Measurements from ENCODE around the gene ZNF280B.
"Not testable (repeated sequence)": the region's sequence is repeated elsewhere in the genome, so short reads cannot be mapped to it uniquely, and the experiment has no call there.

Gene ZNF280B

DNA sequence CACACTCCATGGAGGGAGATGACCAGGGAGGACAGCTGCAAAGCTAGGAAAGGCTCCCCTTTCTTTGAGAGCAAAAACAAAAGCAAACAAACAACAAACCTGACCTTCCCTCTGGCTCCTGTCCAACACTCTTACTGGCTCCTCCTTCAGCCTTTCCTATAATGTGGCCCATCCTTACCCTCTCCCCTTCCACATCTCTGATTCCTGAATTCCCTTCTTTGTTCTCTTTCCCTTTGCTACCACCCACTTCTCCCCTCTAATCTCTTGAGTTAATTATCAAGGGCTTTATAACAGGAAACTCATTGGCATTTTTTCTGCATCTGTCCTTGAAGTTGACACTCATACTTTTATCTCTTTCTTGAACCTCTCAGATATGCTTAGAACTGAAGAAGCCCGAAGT is 56.3 kb downstream of the ZNF280B start:
- Histone ChIP-seq H3K36me3 (no peaks in the 10 kb centered on the region), H3K4me1 (ENCODE audit: control insufficient read depth in 1 of 2, insufficient read depth in 1 of 2, low read depth in 1 of 2, low read length in 1 of 2) (no peaks in the 10 kb centered on the region), H3K27ac (no peak overlapping the region), H3K9me3 (no peaks in the 10 kb centered on the region), H3K27me3 (peaks cover 33% of the 10 kb centered on the region), H3K4me3 (ENCODE audit: low read depth in 1 of 2, low read length in 1 of 2) (no peak overlapping the region)
- TF ChIP-seq, protein P1, sequence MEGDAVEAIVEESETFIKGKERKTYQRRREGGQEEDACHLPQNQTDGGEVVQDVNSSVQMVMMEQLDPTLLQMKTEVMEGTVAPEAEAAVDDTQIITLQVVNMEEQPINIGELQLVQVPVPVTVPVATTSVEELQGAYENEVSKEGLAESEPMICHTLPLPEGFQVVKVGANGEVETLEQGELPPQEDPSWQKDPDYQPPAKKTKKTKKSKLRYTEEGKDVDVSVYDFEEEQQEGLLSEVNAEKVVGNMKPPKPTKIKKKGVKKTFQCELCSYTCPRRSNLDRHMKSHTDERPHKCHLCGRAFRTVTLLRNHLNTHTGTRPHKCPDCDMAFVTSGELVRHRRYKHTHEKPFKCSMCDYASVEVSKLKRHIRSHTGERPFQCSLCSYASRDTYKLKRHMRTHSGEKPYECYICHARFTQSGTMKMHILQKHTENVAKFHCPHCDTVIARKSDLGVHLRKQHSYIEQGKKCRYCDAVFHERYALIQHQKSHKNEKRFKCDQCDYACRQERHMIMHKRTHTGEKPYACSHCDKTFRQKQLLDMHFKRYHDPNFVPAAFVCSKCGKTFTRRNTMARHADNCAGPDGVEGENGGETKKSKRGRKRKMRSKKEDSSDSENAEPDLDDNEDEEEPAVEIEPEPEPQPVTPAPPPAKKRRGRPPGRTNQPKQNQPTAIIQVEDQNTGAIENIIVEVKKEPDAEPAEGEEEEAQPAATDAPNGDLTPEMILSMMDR (IDR thresholded peaks at IDR 0.05): no peak

DNA sequence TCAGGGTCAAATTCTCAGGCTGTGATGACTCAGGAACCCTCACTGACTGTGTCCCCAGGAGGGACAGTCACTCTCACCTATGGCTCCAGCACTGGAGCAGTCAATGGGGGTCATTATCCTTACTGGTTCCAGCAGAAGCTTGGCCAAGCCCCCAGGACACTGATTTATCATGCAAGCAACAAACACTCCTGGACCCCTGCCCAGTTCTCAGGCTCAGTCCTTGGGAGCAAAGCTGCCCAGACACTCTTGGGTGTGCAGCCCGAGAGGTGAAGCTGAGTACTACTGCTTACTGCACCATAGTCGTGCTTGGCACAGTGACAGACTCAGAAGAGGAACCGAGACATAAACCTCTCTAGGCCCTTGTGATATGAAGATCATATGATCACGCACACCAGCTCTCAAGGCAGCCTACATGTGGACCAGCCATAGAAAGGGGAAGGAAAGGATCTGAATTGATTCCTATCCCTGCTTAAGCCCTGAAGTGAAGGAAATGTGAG is 58.2 kb downstream of the ZNF280B start:
- no peaks in the 10 kb centered on the region for H3K4me1 ChIP-seq (ENCODE audit: control insufficient read depth in 1 of 2, insufficient read depth in 1 of 2, low read depth in 1 of 2, low read length in 1 of 2)
- H3K9me3 ChIP-seq: no peaks in the 10 kb centered on the region
- no peak overlapping the region for H3K4me3 ChIP-seq (ENCODE audit: low read depth in 1 of 2, low read length in 1 of 2)
- TF ChIP-seq, protein P1 (IDR thresholded peaks at IDR 0.05): no peak
- no peak overlapping the region for H3K27ac ChIP-seq
- H3K36me3 ChIP-seq: no peaks in the 10 kb centered on the region
- H3K27me3 ChIP-seq: peaks cover 40% of the 10 kb centered on the region

DNA sequence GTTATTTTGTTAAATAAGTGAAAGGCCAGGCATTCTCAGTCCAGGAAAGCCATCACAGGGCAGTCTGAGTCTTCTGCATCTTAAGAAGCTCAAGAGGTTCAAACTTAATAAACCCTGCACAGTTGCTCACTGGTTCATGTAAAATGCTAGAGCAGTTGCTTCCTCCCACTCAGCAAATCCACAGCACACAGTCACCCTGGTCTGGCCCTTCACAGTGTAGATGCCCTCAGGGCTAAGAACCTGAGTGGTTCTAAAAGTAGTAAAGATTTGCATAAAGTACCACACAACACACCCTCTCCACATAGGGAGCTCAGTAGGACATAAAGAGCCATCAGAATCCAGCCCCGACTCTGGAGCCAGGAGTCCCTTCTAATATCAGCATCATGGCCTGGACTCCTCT is 58.7 kb downstream of the ZNF280B start:
- TF ChIP-seq, protein P1 (IDR thresholded peaks at IDR 0.05): no peak
- H3K27ac ChIP-seq: no peak overlapping the region
- no peaks in the 10 kb centered on the region for H3K36me3 ChIP-seq
- peaks cover 46% of the 10 kb centered on the region for H3K27me3 ChIP-seq
- H3K4me1 ChIP-seq (ENCODE audit: control insufficient read depth in 1 of 2, insufficient read depth in 1 of 2, low read depth in 1 of 2, low read length in 1 of 2): no peaks in the 10 kb centered on the region
- no peaks in the 10 kb centered on the region for H3K9me3 ChIP-seq
- no peak overlapping the region for H3K4me3 ChIP-seq (ENCODE audit: low read depth in 1 of 2, low read length in 1 of 2)

DNA sequence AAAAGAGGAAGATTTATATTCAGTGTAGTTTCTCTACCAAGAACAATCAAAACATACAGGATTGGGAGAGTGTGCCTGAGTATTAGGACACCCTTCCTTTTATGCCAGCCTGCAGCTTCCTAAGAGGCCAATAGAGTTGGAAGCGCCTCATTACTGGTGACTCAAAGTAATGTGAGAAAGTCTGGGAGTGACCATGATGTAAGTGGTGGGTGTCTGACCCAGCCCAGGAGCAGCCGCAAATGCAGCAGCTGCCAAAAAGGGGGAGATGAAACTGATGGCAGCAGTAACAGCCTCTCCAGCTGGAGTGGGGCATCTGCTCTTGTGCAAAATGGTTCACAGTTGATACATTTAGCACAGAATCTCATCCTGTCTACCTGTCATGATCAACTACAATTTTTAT is 62.0 kb downstream of the ZNF280B start:
- Histone ChIP-seq H3K36me3 (no peaks in the 10 kb centered on the region), H3K27ac (no peak overlapping the region), H3K4me3 (ENCODE audit: low read depth in 1 of 2, low read length in 1 of 2) (no peak overlapping the region), H3K9me3 (no peaks in the 10 kb centered on the region), H3K27me3 (peaks cover 53% of the 10 kb centered on the region), H3K4me1 (ENCODE audit: control insufficient read depth in 1 of 2, insufficient read depth in 1 of 2, low read depth in 1 of 2, low read length in 1 of 2) (no peaks in the 10 kb centered on the region)
- TF ChIP-seq, protein P1 (IDR thresholded peaks at IDR 0.05): no peak

DNA sequence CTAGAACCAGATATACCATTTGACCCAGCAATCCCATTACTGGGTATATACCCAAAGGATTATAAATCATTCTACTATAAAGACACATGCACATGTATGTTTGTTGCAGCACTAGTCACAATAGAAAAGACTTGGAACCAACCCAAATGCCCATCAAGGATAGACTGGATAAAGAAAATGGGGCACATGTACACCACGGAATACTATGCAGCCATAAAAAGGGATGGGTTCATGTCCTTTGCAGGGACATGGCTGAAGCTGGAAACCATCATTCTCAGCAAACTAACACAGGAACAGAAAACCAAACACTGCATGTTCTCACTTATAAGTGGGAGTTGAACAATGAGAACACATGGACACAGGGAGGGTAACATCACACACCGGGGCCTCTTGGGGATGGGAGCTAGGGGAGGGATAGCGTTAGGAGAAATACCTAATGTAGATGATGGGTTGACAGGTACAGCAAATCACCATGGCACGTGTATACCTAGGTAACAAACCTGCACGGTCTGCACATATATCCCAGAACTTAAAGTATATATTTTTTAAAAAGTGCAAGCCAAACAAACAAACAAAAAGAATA is 64.4 kb downstream of the ZNF280B start:
- not testable (repeated sequence) for H3K4me3 ChIP-seq (ENCODE audit: low read depth in 1 of 2, low read length in 1 of 2); H3K36me3 ChIP-seq; H3K27ac ChIP-seq; H3K9me3 ChIP-seq; H3K4me1 ChIP-seq (ENCODE audit: control insufficient read depth in 1 of 2, insufficient read depth in 1 of 2, low read depth in 1 of 2, low read length in 1 of 2)
- peaks cover 39% of the 10 kb centered on the region for H3K27me3 ChIP-seq

DNA sequence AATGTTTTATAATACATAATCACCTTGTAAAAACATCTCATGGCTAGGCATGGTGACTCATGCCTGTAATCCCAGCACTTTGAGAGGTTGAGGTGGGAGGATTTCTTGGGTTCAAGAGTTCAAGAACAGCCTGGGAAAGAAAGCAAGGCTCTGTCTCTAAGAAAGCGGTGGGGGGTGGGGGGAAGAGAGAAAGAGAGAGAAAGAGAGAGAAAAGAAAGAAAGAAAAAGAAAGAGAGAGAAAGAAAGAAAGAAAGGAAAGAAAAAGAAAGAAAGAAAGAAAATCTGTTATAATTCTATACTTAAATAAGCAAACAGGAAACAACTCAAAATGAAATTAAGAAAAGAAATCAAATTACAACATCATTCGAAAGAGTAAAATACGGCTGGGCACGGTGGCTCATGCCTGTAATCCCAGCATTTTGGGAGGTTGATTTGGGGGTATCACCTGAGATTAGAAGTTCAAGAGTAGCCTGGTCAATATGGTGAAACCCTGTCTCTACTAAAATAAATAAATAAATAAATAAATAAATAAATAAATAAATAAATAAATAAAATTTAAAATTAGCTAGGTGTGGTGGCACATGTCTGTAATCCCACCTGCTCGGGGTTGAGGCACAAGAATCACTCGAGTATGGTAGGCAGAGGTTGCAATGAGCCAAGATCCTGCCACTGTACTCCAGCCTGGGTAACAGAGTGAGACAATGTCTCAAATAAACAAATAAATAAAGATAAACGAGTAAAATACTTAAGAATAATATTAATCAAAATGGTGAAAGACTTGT is 65.4 kb downstream of the ZNF280B start:
- Histone ChIP-seq H3K27ac (no peak overlapping the region), H3K4me1 (ENCODE audit: control insufficient read depth in 1 of 2, insufficient read depth in 1 of 2, low read depth in 1 of 2, low read length in 1 of 2) (no peaks in the 10 kb centered on the region), H3K4me3 (ENCODE audit: low read depth in 1 of 2, low read length in 1 of 2) (no peak overlapping the region), H3K9me3 (no peaks in the 10 kb centered on the region), H3K27me3 (peaks cover 38% of the 10 kb centered on the region), H3K36me3 (no peaks in the 10 kb centered on the region)
- TF ChIP-seq, protein P1 (IDR thresholded peaks at IDR 0.05): no peak

DNA sequence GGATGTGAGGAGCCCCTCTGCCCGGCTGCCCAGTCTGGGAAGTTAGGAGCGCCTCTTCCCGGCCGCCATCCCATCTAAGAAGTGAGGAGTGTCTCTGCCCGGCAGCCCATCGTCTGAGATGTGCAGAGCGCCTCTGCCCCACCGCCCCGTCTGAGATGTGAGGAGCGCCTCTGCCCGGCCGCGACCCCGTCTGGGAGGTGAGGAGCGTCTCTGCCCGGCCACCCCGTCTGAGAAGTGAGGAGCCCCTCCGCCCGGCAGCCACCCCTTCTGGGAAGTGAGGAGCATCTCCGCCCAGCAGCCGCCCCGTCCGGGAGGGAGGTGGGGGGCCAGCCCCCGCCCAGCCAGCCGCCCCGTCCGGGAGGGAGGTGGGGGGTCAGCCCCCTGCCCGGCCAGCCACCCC is 66.9 kb downstream of the ZNF280B start:
- not testable (repeated sequence) for H3K4me3 ChIP-seq (ENCODE audit: low read depth in 1 of 2, low read length in 1 of 2); H3K9me3 ChIP-seq; H3K27ac ChIP-seq

More for the DNA sequence above, 66.9 kb downstream of the ZNF280B start:
- not testable (repeated sequence) for H3K36me3 ChIP-seq; H3K4me1 ChIP-seq (ENCODE audit: control insufficient read depth in 1 of 2, insufficient read depth in 1 of 2, low read depth in 1 of 2, low read length in 1 of 2)
- peaks cover 42% of the 10 kb centered on the region for H3K27me3 ChIP-seq
